ENCODE data around the gene PIP4K2C.

PIP4K2C gene

DNA sequence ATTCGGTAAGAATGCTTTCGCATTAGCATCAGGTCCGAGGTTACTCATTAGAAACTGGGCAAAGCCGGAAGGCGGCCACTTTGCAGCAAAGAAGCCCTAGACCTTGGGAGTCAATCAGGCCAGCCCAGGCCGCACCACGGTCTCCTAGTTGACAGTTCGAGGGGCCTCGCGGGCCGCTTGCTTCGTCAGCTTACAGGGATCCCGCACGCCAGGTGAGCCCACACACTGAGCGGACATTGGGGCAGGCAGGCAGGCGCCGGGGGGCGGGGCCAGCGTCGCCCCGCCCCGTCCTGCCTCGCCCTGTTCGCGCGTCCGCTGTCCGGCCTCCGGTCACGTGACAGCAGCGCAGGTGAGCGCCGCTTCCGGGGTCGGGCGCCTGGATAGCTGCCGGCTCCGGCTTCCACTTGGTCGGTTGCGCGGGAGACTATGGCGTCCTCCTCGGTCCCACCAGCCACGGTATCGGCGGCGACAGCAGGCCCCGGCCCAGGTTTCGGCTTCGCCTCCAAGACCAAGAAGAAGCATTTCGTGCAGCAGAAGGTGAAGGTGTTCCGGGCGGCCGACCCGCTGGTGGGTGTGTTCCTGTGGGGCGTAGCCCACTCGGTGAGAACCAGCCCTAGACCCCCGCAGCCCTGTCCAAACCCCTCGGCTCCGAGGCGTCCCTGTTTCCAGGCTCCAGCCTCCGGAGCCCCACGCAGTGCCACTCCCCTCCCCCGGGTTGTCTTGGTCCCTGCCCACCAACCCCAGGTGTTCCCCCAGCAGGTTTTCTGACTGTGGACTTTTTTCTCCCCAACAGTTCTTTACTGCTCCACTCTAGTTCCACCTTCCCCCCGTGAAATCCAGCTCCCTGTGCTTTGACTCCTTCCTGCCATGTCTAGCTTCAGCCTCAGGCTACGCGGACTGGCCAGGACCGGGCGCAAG is at the start of gene PIP4K2C:
PIP4K2C (plus strand) TSS at position 329 of the 918 bp plus-strand sequence; CDS start at position 427, 98 bp downstream.
- peak; percentile 92 for DNase-seq
- H3K4me3 ChIP-seq (ENCODE audit: low read length): peak within 1 kb of the TSS; percentile 94
- no peak for TF ChIP-seq CTCF (IDR thresholded peaks at IDR 0.05; ENCODE audit: low read length)
- TF ChIP-seq EZH2phosphoT487 (IDR thresholded peaks at IDR 0.05; ENCODE audit: low read length): no peak
- no peak for TF ChIP-seq EZH2 (optimal IDR thresholded peaks at IDR 0.05; ENCODE audit: low read depth, low read length)
- no peaks in the 10 kb centered on the region for H3K36me3 ChIP-seq (replicated peaks; ENCODE audit: insufficient read depth, low read length)
- peak within 1 kb of the TSS; percentile 10; the same call in 1 of the 2 replicates for H3K27ac ChIP-seq (ENCODE audit: low read length)
- no peaks in the 10 kb centered on the region for H3K9me3 ChIP-seq (replicated peaks; ENCODE audit: insufficient read depth, low read length)
- H3F3A ChIP-seq (ENCODE audit: insufficient read depth, low read length): 0 out of 2 replicates have a peak, but pooled peaks cover 3% of the 10 kb centered on the region
- H2AFZ ChIP-seq (ENCODE audit: low read length): peak within 1 kb of the TSS; percentile 98
- H3K27me3 ChIP-seq (replicated peaks; ENCODE audit: insufficient read depth, low read length): peaks cover 22% of the 10 kb centered on the region; the same call in 1 of the 2 replicates
- no peaks in the 10 kb centered on the region for H3K9me2 ChIP-seq (replicated peaks; ENCODE audit: insufficient read depth, low read length)
- H3K9ac ChIP-seq (ENCODE audit: low read length): peak within 1 kb of the TSS; percentile 76
- peaks cover 23% of the 10 kb centered on the region for H3K79me2 ChIP-seq (ENCODE audit: low read length)
- peaks cover 14% of the 10 kb centered on the region; the same call in 1 of the 2 replicates for H3K4me1 ChIP-seq (ENCODE audit: low read length)
- no peaks in the 10 kb centered on the region for H4K20me1 ChIP-seq (ENCODE audit: insufficient read depth, low read length)
- H3K4me2 ChIP-seq (ENCODE audit: low read depth, low read length): peak within 1 kb of the TSS; percentile 99

GRCh38 chr12:57541717-57542116 is 49.3 kb upstream of the PIP4K2C start:
- Histone ChIP-seq H3K9me3 (replicated peaks; ENCODE audit: insufficient read depth, low read length) (no peaks in the 10 kb centered on the region), H2AFZ (ENCODE audit: low read length) (no peak overlapping the region), H4K20me1 (ENCODE audit: insufficient read depth, low read length) (no peaks in the 10 kb centered on the region), H3K4me1 (ENCODE audit: low read length) (peaks cover 10% of the 10 kb centered on the region; the same call in 1 of the 2 replicates), H3K36me3 (replicated peaks; ENCODE audit: insufficient read depth, low read length) (no peaks in the 10 kb centered on the region), H3K4me2 (ENCODE audit: low read depth, low read length) (no peak overlapping the region), H3K27ac (ENCODE audit: low read length) (no peak overlapping the region), H3K9ac (ENCODE audit: low read length) (no peak overlapping the region), H3K27me3 (replicated peaks; ENCODE audit: insufficient read depth, low read length) (no peaks in the 10 kb centered on the region), H3K79me2 (ENCODE audit: low read length) (peaks cover 28% of the 10 kb centered on the region), H3K4me3 (ENCODE audit: low read length) (no peak overlapping the region), H3K9me2 (replicated peaks; ENCODE audit: insufficient read depth, low read length) (no peaks in the 10 kb centered on the region), H3F3A (ENCODE audit: insufficient read depth, low read length) (no peaks in the 10 kb centered on the region)
- DNase-seq: no peak
- TF ChIP-seq EZH2phosphoT487 (IDR thresholded peaks at IDR 0.05; ENCODE audit: low read length): no peak
- no peak for TF ChIP-seq CTCF (IDR thresholded peaks at IDR 0.05; ENCODE audit: low read length)
- no peak for TF ChIP-seq EZH2 (optimal IDR thresholded peaks at IDR 0.05; ENCODE audit: low read depth, low read length)

DNA sequence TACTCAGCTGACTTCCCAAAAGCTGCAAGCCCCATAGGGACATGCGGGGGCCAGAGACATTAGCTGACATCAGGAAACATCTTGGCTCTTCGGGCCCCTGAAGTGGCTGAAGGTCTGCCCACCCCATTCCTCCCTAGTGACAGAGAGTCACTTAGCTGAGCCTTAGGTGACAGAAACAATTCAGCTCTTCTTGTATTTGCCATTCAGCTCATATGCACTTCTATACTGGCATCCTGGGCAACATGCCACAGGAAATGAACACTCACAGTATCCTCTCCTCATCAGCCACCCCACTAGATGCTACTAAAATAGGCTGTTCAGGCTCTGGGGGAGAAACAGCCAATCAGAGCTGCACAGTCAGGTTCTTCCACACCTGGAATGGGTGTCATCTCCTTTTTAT is 47.4 kb upstream of the PIP4K2C start:
- Histone ChIP-seq H2AFZ (ENCODE audit: low read length) (no peak overlapping the region), H3K9ac (ENCODE audit: low read length) (no peak overlapping the region), H3K27me3 (replicated peaks; ENCODE audit: insufficient read depth, low read length) (peaks cover 11% of the 10 kb centered on the region), H3K4me3 (ENCODE audit: low read length) (no peak overlapping the region), H3K4me1 (ENCODE audit: low read length) (peaks cover 10% of the 10 kb centered on the region; the same call in 1 of the 2 replicates), H3K4me2 (ENCODE audit: low read depth, low read length) (no peak overlapping the region), H3F3A (ENCODE audit: insufficient read depth, low read length) (no peaks in the 10 kb centered on the region), H3K9me3 (replicated peaks; ENCODE audit: insufficient read depth, low read length) (no peaks in the 10 kb centered on the region), H3K9me2 (replicated peaks; ENCODE audit: insufficient read depth, low read length) (no peaks in the 10 kb centered on the region), H3K27ac (ENCODE audit: low read length) (no peak overlapping the region), H3K79me2 (ENCODE audit: low read length) (peaks cover 31% of the 10 kb centered on the region), H4K20me1 (ENCODE audit: insufficient read depth, low read length) (no peaks in the 10 kb centered on the region), H3K36me3 (replicated peaks; ENCODE audit: insufficient read depth, low read length) (no peaks in the 10 kb centered on the region)
- no peak for DNase-seq
- no peak for TF ChIP-seq CTCF (IDR thresholded peaks at IDR 0.05; ENCODE audit: low read length)
- no peak for TF ChIP-seq EZH2 (optimal IDR thresholded peaks at IDR 0.05; ENCODE audit: low read depth, low read length)
- TF ChIP-seq EZH2phosphoT487 (IDR thresholded peaks at IDR 0.05; ENCODE audit: low read length): no peak

Data from MM.1S (cell line).